DMS114 treated with DMSO at 0.1 percent for 48 hours (cell line): ENCODE data around the gene KRT72.
"Not testable (repeated sequence)": the region's sequence is repeated elsewhere in the genome, so short reads cannot be mapped to it uniquely, and the experiment has no call there.

Source experiments
- DNase-seq: peaks from one replicate; lab custom pipeline; 2025; ENCODE audit not compliant: unreplicated experiment; lab: John Stamatoyannopoulos, UW

The KRT72 gene

GRCh38 chr12:52608826-52609630 is 7.8 kb upstream of the KRT72 start:
- no peak for DNase-seq

- DNase-seq = no peak
Observed at GRCh38 chr12:52608161-52608560, 6.9 kb upstream of the KRT72 start.

GRCh38 chr12:52607314-52607713 is 6.1 kb upstream of the KRT72 start:
- no peak for DNase-seq

DNA sequence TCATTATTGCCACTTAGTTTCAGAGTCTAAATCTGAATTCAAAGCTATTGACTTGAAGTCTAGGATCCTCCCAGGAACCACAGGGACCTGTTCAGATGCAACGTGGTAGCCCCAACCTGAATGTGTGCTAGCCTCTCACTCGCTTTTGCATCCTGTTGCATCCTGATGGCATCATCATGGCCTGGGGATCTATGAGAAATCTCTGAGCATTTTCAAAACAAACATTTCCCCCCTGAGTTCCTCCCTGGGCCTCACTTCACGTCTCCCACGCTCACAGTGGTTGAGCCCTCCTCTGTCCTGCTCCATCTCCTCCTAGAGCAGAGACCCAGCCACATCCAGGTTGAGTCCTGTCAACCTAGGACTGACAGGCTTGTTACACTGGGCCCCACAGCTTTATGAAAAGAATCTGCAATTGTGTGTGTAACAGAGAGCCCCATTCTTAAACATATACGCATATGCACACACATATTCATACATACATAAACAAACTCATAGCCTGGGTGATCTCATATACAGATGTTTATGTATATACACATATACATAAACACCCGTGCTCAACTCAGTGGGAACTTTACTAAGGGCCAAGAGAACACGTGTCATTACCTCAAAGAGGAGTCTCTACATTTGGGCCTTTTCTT is 5.4 kb upstream of the KRT72 start:
- DNase-seq = no peak

GRCh38 chr12:52606096-52606495 is 4.8 kb upstream of the KRT72 start:
- no peak for DNase-seq

DNA sequence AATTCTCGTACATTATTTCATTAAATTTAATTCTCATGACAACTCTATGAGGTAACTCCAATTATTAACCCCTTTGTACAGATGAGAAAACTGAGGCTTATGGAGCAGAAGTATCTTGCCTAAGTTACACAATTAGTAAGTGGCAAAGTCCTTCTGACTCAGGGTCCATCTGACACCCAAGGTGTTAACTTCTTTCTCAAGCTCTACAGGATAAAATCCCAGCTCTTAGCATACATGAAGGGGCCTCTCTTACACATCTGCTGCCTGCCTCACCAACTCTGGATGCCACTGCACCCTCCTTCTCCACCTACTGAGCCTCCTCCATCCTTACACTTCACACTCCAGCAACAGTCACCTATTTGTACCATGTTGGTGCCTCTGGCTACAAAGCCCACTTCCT is 4.3 kb upstream of the KRT72 start:
- DNase-seq = no peak

DNA sequence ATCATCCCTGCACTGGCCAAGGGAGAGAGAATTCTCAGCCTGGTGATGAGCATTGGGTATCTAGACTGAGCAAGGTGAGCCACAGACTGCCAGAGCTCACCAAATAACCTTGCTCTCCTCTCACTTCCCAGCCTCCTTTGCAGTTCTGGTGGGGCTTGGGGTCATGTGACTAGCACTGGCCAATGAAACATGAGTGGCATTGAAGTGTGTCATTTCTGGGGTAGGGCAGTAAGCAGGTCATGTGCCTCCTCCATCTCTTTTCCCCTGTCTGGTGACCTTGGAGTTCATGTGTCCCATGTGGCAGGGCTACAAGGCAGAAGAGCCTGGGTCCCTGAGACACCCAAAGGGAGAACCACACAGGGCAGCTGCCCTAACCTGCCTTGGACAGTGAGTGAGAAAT is 3.6 kb upstream of the KRT72 start:
- no peak for DNase-seq

GRCh38 chr12:52603314-52603713 is 2.1 kb upstream of the KRT72 start:
- DNase-seq = no peak

DNA sequence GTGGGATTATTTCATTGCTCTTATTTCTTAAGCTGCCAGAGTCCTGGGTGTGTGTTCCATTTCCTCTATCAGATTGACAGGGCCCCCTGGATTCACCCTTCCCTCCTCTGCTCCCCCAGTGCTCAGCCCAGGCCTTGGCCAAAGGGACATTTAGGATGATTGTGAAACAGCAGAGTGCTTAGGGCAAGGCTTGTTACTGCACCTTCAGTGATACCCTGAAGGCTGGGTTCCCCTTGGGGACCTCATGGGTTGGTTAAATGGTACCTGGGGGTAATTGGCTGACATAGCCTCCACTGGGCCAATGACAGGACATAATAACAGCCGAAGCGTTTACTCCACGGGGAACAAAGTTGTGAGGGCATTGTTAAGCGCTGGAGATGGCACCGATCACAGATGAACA is 1.3 kb upstream of the KRT72 start:
- no peak for DNase-seq

GRCh38 chr12:52601671-52602070 is 408 bp upstream of the KRT72 start:
- DNase-seq = no peak

DNA sequence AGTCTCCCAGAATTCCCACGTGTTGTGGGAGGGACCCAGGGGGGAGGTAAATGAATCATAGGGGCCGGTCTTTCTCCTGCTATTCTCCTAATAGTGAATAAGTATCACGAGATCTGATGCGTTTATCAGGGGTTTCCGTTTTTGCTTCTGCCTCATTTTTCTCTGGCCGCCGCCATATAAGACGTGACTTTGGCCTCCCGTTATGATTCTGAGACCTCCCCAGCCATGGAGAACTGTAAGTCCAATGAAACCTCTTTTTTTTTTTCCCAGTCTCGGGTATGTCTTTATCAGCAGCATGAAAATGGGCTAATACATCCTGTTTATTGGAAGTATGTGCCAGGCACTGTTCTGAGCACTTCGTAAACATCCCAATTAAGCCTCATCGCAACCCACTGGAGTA is 788 bp downstream of the KRT72 start:
- no peak for DNase-seq

DNA sequence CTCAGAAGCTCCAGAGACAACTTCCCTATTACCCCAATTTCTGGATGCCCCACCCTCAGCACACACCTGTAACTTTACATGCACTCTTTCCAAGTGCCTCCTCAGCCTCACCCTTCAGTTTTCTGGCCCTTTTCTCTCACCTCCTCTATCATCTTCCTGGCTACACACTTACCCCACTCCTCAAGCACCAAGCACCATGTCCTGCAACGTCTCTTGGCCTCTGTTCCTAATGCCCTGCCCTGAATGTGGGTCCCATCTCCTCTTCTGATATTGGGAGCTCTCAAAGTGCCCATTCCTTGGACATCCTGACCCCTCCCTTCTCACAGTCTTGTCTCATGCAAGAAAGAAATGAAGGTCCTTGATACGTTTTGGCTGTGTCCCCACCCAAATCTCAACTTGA is 1.2 kb downstream of the KRT72 start:
- no peak for DNase-seq

DNA sequence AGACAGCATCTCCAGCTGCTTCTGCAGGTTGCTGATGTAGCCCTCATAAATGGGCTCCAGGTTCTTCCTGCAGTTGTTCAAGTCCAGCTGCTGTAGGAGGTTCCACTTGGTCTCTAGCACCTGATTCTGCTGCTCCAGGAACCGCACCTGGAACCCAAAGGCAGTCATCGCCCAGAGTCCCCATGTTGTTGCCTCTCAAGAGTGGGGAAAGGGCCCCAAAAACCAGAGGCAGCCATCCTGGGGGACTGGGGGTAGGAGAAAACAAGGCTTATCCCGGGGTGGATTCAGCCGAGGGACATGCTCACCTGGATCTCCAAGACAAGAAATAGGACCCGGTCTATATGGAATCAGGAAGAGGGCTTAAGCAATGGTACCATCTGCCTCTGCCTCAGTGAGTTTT is 2.3 kb downstream of the KRT72 start:
- DNase-seq = no peak

DNA sequence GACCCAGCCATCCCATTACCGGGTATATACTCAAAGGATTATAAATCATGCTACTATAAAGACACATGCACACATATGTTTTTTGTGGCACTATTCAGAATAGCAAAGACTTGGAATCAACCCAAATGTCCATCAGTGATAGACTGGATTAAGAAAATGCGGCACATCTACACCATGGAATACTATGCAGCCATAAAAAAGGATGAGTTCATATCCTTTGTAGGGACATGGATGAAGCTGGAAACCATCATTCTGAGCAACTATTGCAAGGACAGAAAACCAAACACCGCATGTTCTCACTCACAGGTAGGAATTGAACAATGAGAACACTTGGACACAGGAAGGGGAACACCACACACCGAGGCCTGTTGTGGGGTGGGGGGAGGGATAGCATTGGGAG is 7.0 kb downstream of the KRT72 start:
- not testable (repeated sequence) for DNase-seq

DNA sequence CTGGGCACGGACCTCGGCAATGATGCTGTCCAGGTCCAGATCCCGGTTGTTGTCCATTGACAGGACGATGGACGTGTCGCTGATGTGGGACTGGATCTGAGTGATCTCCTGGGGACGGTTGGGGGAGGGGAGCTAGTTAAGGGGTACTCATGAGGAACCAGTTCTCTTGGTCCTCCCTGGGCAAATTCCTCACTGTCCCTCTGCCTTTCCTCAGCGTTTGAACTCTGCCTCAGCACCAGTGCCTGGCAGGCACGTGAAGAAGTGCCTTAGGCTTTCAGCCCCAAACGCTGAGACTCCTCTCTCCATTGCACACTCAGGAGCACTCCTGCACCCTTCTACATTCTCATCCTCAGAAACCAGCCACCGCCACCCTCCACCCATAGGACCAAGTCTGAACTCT is 9.7 kb downstream of the KRT72 start:
- no peak for DNase-seq

DNA sequence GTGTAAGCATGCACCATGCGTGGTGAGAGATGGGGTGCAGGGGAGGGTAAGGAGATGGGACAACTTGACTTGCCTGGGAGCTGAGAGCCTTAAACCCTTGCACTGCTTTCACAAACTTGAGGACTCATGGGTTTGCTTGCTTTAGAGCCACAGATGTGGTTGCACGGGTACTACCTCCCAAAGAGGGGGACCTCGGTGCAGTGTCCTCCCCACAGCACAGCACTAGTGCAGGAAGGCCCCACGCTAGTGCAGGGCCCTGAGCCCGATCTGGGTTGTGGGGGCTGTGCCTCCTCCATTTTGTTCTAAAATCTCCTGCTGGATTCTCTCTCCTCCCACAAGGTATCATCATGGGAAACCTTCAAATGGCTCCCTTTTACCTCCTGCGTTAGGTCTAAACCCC is 11.2 kb downstream of the KRT72 start:
- no peak for DNase-seq

DNA sequence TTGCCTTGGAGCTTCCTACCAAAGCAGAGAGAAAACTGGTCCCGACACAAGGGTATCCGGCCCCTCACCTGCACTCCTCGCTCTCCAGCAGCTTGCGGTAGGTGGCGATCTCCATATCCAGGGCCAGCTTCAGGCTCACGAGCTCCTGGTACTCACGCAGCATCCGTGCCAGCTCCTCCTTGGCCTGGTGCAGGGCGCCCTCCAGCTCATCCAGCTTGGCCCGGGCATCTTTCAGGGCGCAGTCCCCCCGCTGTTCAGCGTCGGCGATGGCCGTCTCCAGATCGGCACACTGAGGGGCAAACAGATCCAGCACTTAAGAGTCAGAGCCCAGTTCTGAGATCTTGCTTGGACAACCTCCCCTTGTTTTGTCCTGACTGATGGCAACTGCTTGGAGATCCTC is 13.7 kb downstream of the KRT72 start:
- DNase-seq = no peak

DNA sequence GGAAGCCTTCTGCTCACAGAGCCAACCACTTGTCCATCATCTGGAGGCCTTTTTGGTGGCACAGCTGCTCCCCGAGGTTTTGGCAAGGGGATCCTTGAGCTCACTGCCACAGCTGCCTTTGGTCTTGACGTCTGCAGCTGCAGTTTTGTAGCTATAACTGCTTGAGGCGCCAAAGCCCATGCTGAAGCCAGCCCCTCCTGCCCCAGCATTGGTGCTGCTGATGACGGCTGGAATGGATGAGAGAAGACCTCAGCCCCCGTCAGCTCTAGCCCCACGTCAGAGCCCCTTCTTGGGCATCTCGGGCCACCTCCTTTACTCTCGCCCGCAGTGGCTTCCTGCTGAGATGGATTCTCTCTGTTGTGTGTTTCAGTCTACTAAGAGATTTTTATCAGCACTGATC is 15.3 kb downstream of the KRT72 start:
- DNase-seq = no peak

DNA sequence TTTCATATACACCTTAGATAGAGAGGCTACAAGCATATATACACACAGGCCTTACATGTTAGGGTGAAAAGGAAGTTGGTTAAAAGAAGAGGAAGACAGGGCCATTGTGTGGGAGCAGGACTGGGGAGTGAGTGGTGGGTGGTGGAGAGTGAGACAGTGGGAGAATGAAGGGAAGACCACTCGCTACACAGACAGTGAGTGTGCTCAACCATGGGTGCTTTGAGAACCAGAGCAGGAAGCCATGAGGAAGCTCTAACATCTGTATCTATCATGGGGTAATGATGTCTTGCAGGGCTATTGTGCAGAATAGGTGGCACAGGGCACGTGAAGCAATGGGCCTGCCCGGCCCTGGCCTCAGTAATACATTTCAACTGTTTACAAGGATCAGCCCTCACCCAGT is 16.2 kb downstream of the KRT72 start:
- no peak for DNase-seq

GRCh38 chr12:52584156-52584682 is 17.0 kb downstream of the KRT72 start:
- DNase-seq = no peak

- DNase-seq = peak; percentile 64
Observed at GRCh38 chr12:52582971-52583456, 18.2 kb downstream of the KRT72 start.

- DNase-seq = no peak
Observed at GRCh38 chr12:52582486-52582885, 18.8 kb downstream of the KRT72 start.
